Neutrophil (primary cell): ENCODE results near the gene APP.

ENCODE experiments used
- H3K27ac ChIP-seq: fragments of 200-600 bp; sonication (generic); 2 replicates; pipeline ENCODE4 v1.5.1; 2016; ENCODE audit warnings: mild to moderate bottlenecking, moderate library complexity
- H3K27me3 ChIP-seq: fragments of 200-600 bp; sonication (generic); 2 replicates; pipeline ENCODE4 v1.6.0; 2016; ENCODE audit warnings: mild to moderate bottlenecking
- H3K36me3 ChIP-seq: fragments of 200-600 bp; sonication (generic); 2 replicates; pipeline ENCODE4 v1.5.1; 2017
- H3K4me1 ChIP-seq, 2 experiments: fragments of 200-600 bp in 1 of 2; sonication (generic) in 1 of 2; 1 replicate in 1 of 2; 2 replicates in 1 of 2; pipeline versions ENCODE4 v1.5.1 to v1.6.1; 2013 to 2016; ENCODE audit warnings: low read depth in 1 of 2, low read length in 1 of 2, mild to moderate bottlenecking in 1 of 2, moderate library complexity in 1 of 2; ENCODE audit not compliant: control insufficient read depth in 1 of 2, insufficient read depth in 1 of 2
- H3K4me3 ChIP-seq, 2 experiments: fragments of 200-600 bp in 1 of 2; sonication (generic) in 1 of 2; 1 replicate in 1 of 2; 2 replicates in 1 of 2; pipeline ENCODE4 v1.5.1; 2013 to 2016; ENCODE audit warnings: low read depth in 1 of 2, low read length in 1 of 2, mild to moderate bottlenecking in 1 of 2, moderate library complexity in 1 of 2
- H3K9me3 ChIP-seq: fragments of 200-600 bp; sonication (generic); 2 replicates; pipeline ENCODE4 v1.5.1; 2016
- CTCF ChIP-seq: fragments of 200-600 bp; sonication (generic); IDR thresholded peaks from 2 replicates; pipeline ENCODE4 v1.5.1; 2016; ENCODE audit warnings: antibody characterized with exemption

Gene APP

GRCh38 chr21:25984538-25984937 lies 186.0 kb downstream of the APP start:
- H3K4me3 ChIP-seq: no peak overlapping the region
- no peak overlapping the region for H3K27ac ChIP-seq
- no peak for TF ChIP-seq CTCF
- H3K36me3 ChIP-seq: peaks cover 25% of the 10 kb centered on the region
- H3K9me3 ChIP-seq: no peaks in the 10 kb centered on the region
- H3K4me1 ChIP-seq: no peaks in the 10 kb centered on the region
- no peaks in the 10 kb centered on the region for H3K27me3 ChIP-seq

- Histone ChIP-seq H3K4me1 (no peaks in the 10 kb centered on the region), H3K4me3 (no peak overlapping the region), H3K27ac (no peak overlapping the region), H3K27me3 (no peaks in the 10 kb centered on the region), H3K9me3 (no peaks in the 10 kb centered on the region), H3K36me3 (peaks cover 25% of the 10 kb centered on the region)
- TF ChIP-seq CTCF: no peak
Observed at GRCh38 chr21:25983745-25984144, 186.8 kb downstream of the APP start.

- Histone ChIP-seq H3K27ac (no peak overlapping the region), H3K9me3 (no peaks in the 10 kb centered on the region), H3K4me3 (no peak overlapping the region), H3K27me3 (no peaks in the 10 kb centered on the region), H3K4me1 (no peaks in the 10 kb centered on the region), H3K36me3 (peaks cover 32% of the 10 kb centered on the region)
- no peak for TF ChIP-seq CTCF
Observed at GRCh38 chr21:25980710-25981109, 189.9 kb downstream of the APP start.

- Histone ChIP-seq H3K4me3 (no peak overlapping the region), H3K27ac (no peak overlapping the region), H3K36me3 (peaks cover 39% of the 10 kb centered on the region), H3K4me1 (no peaks in the 10 kb centered on the region), H3K27me3 (no peaks in the 10 kb centered on the region), H3K9me3 (no peaks in the 10 kb centered on the region)
- TF ChIP-seq CTCF: no peak
Observed at GRCh38 chr21:25979845-25980616, 190.5 kb downstream of the APP start.

- Histone ChIP-seq H3K4me1 (no peaks in the 10 kb centered on the region), H3K27ac (no peak overlapping the region), H3K9me3 (no peaks in the 10 kb centered on the region), H3K4me3 (no peak overlapping the region), H3K27me3 (no peaks in the 10 kb centered on the region), H3K36me3 (peaks cover 46% of the 10 kb centered on the region)
- no peak for TF ChIP-seq CTCF
Observed at GRCh38 chr21:25977068-25977611, 193.4 kb downstream of the APP start.
